ENCODE results near the gene NDST1.

The NDST1 gene

GRCh38 chr5:150590979-150591695, 83.2 kb downstream of the NDST1 start:
- no peak for DNase-seq

- DNase-seq = no peak
Observed at GRCh38 chr5:150593593-150593992, 85.7 kb downstream of the NDST1 start.

DNA sequence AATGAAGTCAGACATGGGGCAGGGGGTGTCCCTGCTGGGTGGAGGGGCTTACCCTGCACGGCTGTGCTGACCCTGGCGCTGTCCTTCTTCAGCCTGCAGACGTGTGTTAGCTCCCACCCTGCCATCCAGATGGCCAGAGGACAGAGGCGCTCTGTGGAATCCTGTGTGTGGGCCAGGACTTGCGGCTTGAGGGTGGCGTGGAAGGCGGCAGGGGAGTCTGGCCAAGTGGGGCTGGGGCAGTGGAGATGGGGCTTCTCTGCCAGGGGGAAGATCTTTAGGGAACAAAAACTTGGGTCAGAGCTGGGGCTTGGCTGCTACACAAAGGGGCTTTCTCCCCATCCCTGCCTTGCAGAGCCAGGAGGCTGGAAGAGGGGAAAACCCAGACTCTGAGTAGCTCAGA, 86.1 kb downstream of the NDST1 start:
- no peak for DNase-seq

DNA sequence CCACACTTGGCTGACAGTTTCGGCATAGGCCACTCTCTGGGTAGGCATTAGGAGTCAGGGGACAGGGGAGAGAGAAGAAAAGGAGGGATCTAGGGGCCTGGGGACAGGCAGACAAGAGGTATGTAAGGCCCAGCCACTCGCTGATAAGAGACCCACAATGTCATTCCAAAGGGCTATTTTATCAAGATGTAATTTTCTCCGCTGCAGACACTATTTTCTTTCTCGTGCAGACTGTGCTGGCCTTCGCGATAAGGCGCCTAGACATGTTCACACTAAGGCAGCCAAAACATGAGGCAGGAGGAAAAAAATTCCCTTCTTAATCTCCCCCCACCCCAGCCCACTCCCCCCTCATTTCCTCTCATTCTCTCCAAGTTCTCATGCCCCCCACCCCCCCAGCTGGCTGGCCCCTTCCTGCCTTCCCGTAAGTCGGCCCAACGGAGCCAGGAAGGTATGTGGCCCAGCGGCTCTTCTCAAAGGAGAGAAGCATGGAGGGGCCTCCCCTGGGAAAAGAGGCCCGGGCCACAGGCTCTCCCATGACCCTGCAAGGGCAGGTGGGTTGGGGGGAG, 87.6 kb downstream of the NDST1 start:
- no peak for DNase-seq

DNA sequence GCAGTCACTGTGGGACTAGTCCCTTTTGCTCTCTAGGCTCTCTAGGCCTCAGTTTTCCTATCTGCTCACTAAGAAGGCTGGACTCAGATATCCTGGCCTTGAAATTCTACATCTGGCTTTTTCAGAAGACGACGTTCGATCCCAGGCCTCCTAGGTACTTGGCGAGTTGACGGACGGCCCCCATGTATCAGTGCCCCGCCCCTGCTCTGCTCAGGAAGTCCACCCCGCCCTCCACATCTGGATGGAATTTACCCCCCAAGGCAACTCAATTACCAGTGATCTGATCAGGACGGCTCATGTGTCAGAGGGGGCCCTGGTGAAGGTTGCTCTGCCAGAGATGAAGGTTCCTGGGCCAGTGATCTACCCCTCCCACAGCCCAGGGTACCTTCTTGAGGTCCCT, 88.4 kb downstream of the NDST1 start:
- no peak for DNase-seq

- DNase-seq = no peak
Observed at GRCh38 chr5:150596826-150597225, 88.9 kb downstream of the NDST1 start.

GRCh38 chr5:150598006-150598405, 90.1 kb downstream of the NDST1 start:
- no peak for DNase-seq

- no peak for DNase-seq
Observed at GRCh38 chr5:150598821-150599273, 90.9 kb downstream of the NDST1 start.

- no peak for DNase-seq
Observed at GRCh38 chr5:150599281-150599680, 91.3 kb downstream of the NDST1 start.

DNA sequence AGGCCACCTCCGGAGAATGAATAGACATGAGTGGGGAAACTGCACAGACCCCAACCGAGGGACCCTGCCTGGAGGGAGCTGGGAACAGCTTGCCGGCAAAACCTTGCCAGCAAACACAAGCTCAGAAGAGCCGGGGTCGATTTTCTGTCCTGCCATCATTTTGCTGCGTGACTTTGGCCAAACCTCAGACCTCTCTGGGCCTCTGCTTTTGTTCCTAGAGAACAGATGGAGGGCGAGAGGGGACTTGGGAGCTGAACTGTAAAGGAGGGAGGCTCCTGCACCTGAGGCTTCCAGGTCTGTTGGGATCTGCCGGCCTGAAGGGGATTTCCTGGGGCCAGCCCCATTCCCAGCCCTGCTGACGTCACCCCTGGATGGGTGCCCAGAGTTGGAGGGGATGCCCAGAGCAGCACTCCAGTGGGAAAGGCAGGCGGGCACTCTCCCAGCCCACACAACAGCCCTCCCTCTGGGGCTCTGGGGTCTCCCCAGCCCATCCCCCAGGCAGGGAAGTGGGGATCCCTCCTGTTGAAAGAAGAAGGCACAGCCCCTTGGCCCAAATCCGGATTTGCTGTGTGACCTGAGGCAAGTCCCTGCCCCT, 92.1 kb downstream of the NDST1 start:
- DNase-seq = peak; percentile 95

- no peak for DNase-seq
Observed at GRCh38 chr5:150600616-150601490, 92.9 kb downstream of the NDST1 start.

DNA sequence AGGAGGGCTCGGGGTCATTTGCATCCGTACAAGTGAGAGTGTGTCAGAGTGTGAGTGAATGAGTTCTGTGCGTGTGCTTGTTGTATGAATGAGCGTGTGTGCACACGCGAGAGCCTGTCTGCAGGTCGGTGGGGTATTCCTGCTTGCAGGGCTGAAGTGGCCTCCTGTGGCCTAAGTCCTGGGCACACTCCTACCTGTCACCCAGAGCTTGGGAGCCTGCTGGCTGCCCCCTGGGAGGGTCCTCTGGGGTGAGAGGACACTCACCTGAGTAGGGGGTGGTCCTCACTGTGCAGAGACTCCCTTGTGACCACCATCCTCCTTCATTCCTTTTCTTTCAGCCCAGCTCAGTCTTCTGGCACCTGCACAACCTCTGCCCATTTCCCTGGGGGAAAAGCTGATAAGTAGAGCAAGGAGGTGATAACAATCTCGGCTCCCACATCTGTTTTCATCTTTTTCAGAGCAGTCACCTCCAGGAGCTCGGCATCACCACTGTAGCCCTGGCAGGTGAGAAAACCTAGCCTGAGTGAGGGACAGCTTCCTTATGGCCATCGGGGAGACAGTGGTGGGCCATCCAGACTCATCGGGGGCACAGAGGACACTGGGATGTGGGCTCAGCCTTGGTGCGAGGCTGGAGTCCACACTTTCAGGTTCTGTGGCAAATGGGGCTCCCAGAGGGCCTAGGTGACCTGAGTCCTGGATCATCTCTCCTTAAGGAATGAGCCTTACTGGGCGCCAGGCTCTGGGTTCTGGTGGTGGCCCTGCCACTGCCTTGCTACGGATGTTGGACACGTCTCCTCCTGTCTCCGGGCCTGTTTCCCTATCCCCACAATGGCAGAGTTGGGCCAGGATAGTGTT, 93.8 kb downstream of the NDST1 start:
- no peak for DNase-seq

GRCh38 chr5:150603052-150603451, 95.1 kb downstream of the NDST1 start:
- DNase-seq = no peak

DNA sequence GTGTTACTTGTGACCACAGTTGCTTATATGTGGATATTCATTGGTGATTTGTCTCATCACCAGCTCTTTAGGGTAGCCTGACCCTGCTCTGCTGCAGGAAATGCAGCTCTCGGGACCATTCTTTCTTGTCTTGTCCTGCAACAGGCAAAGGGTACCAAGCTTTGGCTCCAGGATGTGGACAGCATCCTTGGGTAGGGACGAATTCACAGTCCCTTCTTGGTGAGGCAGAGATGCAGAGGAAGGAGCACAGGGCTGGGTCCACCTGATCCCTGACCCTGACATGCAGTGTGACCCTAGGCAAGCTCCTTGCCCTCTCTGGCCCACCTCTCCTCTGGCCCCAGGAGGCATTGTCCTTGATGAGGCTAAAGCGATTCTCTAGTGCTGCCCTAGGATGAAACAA, 95.6 kb downstream of the NDST1 start:
- no peak for DNase-seq

DNA sequence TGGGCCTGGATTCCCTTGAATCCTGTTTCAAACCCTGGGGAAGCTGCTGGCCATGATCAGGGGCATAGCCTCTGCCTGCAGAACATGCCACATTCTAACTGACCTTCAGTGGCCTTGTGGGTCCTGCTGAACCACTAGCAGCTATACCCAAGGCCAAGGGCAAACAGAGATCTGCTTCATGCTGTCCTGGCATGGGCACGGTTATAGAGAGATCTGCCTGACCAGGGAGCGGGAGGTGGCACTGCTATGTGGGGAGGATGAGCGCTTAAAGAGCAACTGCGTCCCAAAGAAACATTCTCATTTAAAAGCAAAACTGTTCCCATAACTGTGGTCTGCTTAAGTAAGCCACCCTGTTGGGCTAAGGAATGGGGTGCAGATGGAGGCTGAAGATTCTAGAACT, 96.1 kb downstream of the NDST1 start:
- no peak for DNase-seq

- DNase-seq = no peak
Observed at GRCh38 chr5:150604894-150605440, 97.0 kb downstream of the NDST1 start.

DNA sequence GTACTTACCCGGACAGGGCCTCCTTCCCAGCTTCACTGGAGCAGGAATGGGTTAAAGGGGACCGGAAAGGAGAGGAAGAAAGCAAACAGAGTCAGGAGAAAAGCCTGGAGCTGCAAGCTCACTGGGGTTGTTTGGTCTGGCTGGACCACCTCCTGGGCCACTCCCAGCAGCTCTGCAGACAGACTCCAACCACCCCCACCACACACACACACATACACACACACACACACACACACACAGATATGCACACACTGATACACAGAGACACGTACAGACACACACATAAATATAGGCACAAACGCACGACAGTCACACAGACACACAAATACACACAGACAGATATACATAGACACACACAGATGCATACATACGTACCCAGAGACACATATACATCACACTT, 97.6 kb downstream of the NDST1 start:
- peak; percentile 92 for DNase-seq

DNA sequence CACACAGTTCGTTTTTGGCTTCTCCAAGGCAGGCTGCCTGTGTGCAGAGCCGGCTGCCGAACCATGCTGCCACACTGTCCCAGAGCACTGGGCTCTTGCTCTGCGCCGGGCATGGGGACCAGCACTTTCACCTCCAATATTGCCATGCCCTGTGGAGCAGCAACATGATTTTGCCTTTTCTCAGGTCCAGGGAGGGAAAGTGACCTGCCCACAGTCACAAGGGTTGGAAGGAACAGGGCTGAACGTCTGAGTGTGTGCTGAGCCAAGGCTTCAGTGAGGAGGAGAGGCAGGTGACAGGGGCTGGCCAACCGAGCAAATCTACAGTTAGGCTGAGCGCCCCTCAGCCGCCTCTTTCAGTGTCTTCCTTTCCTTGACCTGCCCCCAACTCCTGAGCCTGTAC, 98.5 kb downstream of the NDST1 start:
- no peak for DNase-seq

- DNase-seq = no peak
Observed at GRCh38 chr5:150607105-150607504, 99.2 kb downstream of the NDST1 start.
